ENCODE results near the gene SUGCT. TPM values are rescaled to one million over a fixed set of nuclear protein-coding genes. Genes with fewer than 3 reads are reported as not detected.

The SUGCT gene
- total and polyA plus RNA-seq, 2 of the 8 experiments (the other 6 are each of a cell fraction or from before 2014, with no cell fraction given), result 2.8 to 5.4 TPM

DNA sequence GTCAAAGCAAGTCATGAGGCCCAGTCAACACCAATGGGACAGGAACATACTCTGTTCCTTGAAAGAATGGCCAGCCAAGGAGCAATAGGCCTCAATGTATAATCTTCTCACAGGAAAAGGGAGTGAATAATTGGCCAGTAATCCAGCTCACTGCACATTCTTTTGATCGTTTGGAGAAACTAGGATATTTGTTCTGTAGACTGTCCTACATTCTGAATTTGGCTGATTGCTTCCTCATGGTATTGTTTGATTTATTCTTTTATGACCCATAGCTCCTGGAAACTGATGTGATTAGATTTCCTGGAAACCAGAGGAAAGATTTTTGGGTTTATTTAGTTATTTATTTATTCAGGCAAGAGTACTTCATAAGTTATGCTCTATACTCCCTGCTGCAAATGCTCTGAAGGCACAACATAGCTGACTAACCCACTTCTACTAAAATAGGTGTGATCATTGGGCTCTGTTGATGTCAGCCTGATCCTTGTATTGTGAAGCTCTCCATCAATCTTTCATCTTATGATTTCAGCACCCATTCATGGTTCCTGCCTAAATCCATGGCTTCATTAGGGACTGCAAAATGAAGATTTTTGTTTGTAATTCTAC lies 745.2 kb downstream of the SUGCT start (continued):
- TF ChIP-seq, protein P1, sequence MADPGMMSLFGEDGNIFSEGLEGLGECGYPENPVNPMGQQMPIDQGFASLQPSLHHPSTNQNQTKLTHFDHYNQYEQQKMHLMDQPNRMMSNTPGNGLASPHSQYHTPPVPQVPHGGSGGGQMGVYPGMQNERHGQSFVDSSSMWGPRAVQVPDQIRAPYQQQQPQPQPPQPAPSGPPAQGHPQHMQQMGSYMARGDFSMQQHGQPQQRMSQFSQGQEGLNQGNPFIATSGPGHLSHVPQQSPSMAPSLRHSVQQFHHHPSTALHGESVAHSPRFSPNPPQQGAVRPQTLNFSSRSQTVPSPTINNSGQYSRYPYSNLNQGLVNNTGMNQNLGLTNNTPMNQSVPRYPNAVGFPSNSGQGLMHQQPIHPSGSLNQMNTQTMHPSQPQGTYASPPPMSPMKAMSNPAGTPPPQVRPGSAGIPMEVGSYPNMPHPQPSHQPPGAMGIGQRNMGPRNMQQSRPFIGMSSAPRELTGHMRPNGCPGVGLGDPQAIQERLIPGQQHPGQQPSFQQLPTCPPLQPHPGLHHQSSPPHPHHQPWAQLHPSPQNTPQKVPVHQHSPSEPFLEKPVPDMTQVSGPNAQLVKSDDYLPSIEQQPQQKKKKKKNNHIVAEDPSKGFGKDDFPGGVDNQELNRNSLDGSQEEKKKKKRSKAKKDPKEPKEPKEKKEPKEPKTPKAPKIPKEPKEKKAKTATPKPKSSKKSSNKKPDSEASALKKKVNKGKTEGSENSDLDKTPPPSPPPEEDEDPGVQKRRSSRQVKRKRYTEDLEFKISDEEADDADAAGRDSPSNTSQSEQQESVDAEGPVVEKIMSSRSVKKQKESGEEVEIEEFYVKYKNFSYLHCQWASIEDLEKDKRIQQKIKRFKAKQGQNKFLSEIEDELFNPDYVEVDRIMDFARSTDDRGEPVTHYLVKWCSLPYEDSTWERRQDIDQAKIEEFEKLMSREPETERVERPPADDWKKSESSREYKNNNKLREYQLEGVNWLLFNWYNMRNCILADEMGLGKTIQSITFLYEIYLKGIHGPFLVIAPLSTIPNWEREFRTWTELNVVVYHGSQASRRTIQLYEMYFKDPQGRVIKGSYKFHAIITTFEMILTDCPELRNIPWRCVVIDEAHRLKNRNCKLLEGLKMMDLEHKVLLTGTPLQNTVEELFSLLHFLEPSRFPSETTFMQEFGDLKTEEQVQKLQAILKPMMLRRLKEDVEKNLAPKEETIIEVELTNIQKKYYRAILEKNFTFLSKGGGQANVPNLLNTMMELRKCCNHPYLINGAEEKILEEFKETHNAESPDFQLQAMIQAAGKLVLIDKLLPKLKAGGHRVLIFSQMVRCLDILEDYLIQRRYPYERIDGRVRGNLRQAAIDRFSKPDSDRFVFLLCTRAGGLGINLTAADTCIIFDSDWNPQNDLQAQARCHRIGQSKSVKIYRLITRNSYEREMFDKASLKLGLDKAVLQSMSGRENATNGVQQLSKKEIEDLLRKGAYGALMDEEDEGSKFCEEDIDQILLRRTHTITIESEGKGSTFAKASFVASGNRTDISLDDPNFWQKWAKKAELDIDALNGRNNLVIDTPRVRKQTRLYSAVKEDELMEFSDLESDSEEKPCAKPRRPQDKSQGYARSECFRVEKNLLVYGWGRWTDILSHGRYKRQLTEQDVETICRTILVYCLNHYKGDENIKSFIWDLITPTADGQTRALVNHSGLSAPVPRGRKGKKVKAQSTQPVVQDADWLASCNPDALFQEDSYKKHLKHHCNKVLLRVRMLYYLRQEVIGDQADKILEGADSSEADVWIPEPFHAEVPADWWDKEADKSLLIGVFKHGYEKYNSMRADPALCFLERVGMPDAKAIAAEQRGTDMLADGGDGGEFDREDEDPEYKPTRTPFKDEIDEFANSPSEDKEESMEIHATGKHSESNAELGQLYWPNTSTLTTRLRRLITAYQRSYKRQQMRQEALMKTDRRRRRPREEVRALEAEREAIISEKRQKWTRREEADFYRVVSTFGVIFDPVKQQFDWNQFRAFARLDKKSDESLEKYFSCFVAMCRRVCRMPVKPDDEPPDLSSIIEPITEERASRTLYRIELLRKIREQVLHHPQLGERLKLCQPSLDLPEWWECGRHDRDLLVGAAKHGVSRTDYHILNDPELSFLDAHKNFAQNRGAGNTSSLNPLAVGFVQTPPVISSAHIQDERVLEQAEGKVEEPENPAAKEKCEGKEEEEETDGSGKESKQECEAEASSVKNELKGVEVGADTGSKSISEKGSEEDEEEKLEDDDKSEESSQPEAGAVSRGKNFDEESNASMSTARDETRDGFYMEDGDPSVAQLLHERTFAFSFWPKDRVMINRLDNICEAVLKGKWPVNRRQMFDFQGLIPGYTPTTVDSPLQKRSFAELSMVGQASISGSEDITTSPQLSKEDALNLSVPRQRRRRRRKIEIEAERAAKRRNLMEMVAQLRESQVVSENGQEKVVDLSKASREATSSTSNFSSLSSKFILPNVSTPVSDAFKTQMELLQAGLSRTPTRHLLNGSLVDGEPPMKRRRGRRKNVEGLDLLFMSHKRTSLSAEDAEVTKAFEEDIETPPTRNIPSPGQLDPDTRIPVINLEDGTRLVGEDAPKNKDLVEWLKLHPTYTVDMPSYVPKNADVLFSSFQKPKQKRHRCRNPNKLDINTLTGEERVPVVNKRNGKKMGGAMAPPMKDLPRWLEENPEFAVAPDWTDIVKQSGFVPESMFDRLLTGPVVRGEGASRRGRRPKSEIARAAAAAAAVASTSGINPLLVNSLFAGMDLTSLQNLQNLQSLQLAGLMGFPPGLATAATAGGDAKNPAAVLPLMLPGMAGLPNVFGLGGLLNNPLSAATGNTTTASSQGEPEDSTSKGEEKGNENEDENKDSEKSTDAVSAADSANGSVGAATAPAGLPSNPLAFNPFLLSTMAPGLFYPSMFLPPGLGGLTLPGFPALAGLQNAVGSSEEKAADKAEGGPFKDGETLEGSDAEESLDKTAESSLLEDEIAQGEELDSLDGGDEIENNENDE (IDR thresholded peaks at IDR 0.05; ENCODE audit: insufficient replicate concordance, low read length), result no peak
- TF ChIP-seq PHF8 (conservative IDR thresholded peaks at IDR 0.05; ENCODE audit: low read depth, low read length), result no peak
- TF ChIP-seq RFX5 (IDR thresholded peaks at IDR 0.05; ENCODE audit: borderline replicate concordance, low read depth, low read length), result no peak
- no peak for TF ChIP-seq KDM4A (IDR thresholded peaks at IDR 0.05; ENCODE audit: low read depth, low read length, severe bottlenecking)
- TF ChIP-seq EP300 (IDR thresholded peaks at IDR 0.05; ENCODE audit: borderline replicate concordance in 1 of 2, low read depth in 2 of 2, low read length in 2 of 2), result no peak
- TF ChIP-seq YY1 (IDR thresholded peaks at IDR 0.05; ENCODE audit: low read depth, low read length), result no peak
